Breast epithelium (tissue), 4 donors: Measurements from ENCODE around the gene DST. TPM values are rescaled to one million over a fixed set of nuclear protein-coding genes. Genes with fewer than 3 reads are reported as not detected.

Source experiments
- DNase-seq, 2 donors: peaks; one replicate each; pipeline ENCODE4 v3.0.0-alpha.2; 2019; ENCODE audit warnings: low spot score in 2 of 2
- H3K27ac ChIP-seq, 2 donors: fragments of 200-600 bp; sonication (generic) in 1 of 2; one replicate each; pipeline ENCODE4 v1.5.1; 2016 to 2019; ENCODE audit warnings: mild to moderate bottlenecking in 1 of 2
- H3K27me3 ChIP-seq, 2 donors: fragments of 200-600 bp; sonication (generic) in 1 of 2; one replicate each; pipeline versions ENCODE4 v1.5.1 to v1.6.0; 2017 to 2019; ENCODE audit warnings: control low read depth in 1 of 2, mild to moderate bottlenecking in 1 of 2
- H3K36me3 ChIP-seq: fragments of 200-600 bp; one replicate; pipeline ENCODE4 v1.5.1; 2019
- H3K4me1 ChIP-seq, 2 donors: fragments of 200-600 bp; sonication (generic); one replicate each; pipeline ENCODE4 v1.5.1; 2016 to 2019; ENCODE audit warnings: control low read depth in 1 of 2
- H3K4me3 ChIP-seq, 3 donors: fragments of 200-600 bp; sonication (generic); 1 replicate in 2 of 3; 2 replicates in 1 of 3; pipeline ENCODE4 v1.5.1; 2016 to 2019; ENCODE audit warnings: mild to moderate bottlenecking in 3 of 3, moderate library complexity in 2 of 3
- H3K9me3 ChIP-seq, 2 donors: fragments of 200-600 bp; sonication (generic) in 1 of 2; one replicate each; pipeline ENCODE4 v1.5.1; 2016 to 2019; ENCODE audit warnings: control low read depth in 1 of 2
- POLR2A ChIP-seq: fragments of 450-650 bp; IDR thresholded peaks from one replicate; pipeline ENCODE4 v1.6.1; 2016; ENCODE audit warnings: antibody characterized with exemption, mild to moderate bottlenecking, moderate library complexity
- POLR2AphosphoS5 ChIP-seq, 3 donors: sonication (generic); formaldehyde crosslinking; IDR thresholded peaks; one replicate each; pipeline ENCODE4 v1.6.1; 2017; ENCODE audit warnings: antibody characterized with exemption in 3 of 3
- intact Hi-C: fragments of 100-400 bp; cut with DNase I; formaldehyde crosslinking; loops from one replicate; pipeline ENCODE4 v1.15.1; 2023; ENCODE audit warnings: low total_unique reads
- total RNA-seq, 3 donors: library from RNA; depleted of rRNA; stranded (reverse); fragments of >200 nt; gene quantifications; one replicate each; pipeline ENCODE4 v1.1.0, GENCODE V29; 2016
- TF ChIP-seq, protein P1 (sequence below), 3 donors: fragments of 450-650 bp; IDR thresholded peaks; one replicate each; pipeline ENCODE4 v1.5.1; 2016 to 2017; ENCODE audit warnings: antibody characterized with exemption in 3 of 3, mild to moderate bottlenecking in 3 of 3, moderate library complexity in 3 of 3

DST gene
- total RNA-seq, 3 donors from 2014 or later, result 272 to 1,354 (median 700) TPM

DNA sequence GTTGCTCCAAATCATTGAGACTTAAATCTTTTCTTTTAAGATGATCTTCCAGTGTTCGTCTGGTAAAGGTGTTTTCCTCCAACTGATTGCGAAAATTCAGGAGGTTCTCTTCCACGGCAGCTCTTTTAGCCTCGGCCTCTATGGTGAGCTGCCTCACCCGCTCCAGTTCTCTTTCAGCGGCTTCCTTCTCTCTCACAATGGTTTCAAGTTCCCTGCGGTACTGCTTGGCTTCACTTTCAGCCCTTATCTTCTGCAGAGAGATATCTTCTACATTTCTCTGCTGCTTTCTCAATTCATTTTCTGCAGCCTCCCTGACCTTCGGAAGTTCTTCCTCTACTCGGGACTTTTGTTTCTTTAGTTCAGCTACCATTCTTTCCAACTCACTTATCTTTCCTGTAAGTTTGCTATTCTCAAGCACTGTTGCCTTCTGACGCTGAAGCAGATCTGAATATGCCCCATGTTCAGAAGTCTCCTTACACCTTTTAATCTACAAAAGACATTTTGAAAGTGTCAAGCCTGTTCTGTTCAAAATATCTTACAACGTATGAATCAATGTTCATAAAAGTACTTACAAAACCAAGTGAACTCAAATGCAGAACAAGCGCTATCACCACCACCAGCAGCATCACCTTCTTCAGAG lies 22.3 kb downstream of the DST start:
- TF ChIP-seq, protein P1, sequence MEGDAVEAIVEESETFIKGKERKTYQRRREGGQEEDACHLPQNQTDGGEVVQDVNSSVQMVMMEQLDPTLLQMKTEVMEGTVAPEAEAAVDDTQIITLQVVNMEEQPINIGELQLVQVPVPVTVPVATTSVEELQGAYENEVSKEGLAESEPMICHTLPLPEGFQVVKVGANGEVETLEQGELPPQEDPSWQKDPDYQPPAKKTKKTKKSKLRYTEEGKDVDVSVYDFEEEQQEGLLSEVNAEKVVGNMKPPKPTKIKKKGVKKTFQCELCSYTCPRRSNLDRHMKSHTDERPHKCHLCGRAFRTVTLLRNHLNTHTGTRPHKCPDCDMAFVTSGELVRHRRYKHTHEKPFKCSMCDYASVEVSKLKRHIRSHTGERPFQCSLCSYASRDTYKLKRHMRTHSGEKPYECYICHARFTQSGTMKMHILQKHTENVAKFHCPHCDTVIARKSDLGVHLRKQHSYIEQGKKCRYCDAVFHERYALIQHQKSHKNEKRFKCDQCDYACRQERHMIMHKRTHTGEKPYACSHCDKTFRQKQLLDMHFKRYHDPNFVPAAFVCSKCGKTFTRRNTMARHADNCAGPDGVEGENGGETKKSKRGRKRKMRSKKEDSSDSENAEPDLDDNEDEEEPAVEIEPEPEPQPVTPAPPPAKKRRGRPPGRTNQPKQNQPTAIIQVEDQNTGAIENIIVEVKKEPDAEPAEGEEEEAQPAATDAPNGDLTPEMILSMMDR (IDR thresholded peaks at IDR 0.05), result no peak
- TF ChIP-seq POLR2A (no peak), POLR2AphosphoS5 (IDR thresholded peaks at IDR 0.05) (no peak)
- no peak overlapping the region for H3K4me3 ChIP-seq
- H3K4me1 ChIP-seq, result no peaks in the 10 kb centered on the region
- H3K27ac ChIP-seq, result no peak overlapping the region
- peaks cover 20% of the 10 kb centered on the region for H3K36me3 ChIP-seq
- H3K9me3 ChIP-seq, result no peaks in the 10 kb centered on the region
- H3K27me3 ChIP-seq, result no peaks in the 10 kb centered on the region
- DNase-seq, result no peak
- intact Hi-C loops, result no loop called here

DNA sequence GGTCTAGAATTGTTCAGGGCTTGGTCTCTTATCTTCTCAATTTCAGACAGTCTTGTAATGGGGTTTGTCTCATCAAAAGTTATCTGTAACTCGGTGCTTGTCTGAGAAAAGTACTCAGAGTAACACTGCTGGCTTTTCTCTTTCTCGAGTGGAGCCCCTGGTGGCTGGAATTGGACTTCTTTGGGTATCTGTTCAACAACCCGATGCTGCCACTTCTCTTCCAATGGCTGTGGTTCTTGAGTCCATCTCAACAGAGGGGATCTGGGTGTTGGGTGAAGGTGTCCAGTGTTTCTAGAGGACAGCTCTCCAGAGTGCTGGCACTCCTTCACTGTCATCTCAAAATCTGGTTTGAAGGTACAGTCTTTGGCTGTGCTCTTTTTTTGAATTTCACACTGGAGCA lies 24.6 kb downstream of the DST start:
- H3K4me3 ChIP-seq, result no peak overlapping the region
- no peaks in the 10 kb centered on the region for H3K27me3 ChIP-seq
- peak in 1 of 2 donors; percentile 55 for DNase-seq
- no peaks in the 10 kb centered on the region for H3K9me3 ChIP-seq
- H3K4me1 ChIP-seq, result no peaks in the 10 kb centered on the region
- intact Hi-C loops, result no loop called here
- no peak overlapping the region for H3K27ac ChIP-seq
- peaks cover 13% of the 10 kb centered on the region for H3K36me3 ChIP-seq
- TF ChIP-seq, protein P1 (IDR thresholded peaks at IDR 0.05), result peak in 1 of 3 donors; percentile 14
- TF ChIP-seq POLR2AphosphoS5 (IDR thresholded peaks at IDR 0.05), result peak in 1 of 3 donors; percentile 87
- peak; percentile 13 for TF ChIP-seq POLR2A

GRCh38 chr6:56616967-56617366 lies 25.7 kb downstream of the DST start:
- no peak for DNase-seq
- TF ChIP-seq, protein P1 (IDR thresholded peaks at IDR 0.05), result no peak
- TF ChIP-seq POLR2AphosphoS5 (IDR thresholded peaks at IDR 0.05), result peak in 1 of 3 donors; percentile 56
- H3K9me3 ChIP-seq, result no peaks in the 10 kb centered on the region
- peaks cover 9% of the 10 kb centered on the region for H3K36me3 ChIP-seq
- no peaks in the 10 kb centered on the region for H3K27me3 ChIP-seq
- H3K4me3 ChIP-seq, result no peak overlapping the region
- intact Hi-C loops, result no loop called here
- H3K4me1 ChIP-seq, result no peaks in the 10 kb centered on the region
- no peak overlapping the region for H3K27ac ChIP-seq

GRCh38 chr6:56613247-56613851 lies 29.3 kb downstream of the DST start:
- Histone ChIP-seq H3K27me3 (no peaks in the 10 kb centered on the region), H3K9me3 (no peaks in the 10 kb centered on the region), H3K4me1 (no peaks in the 10 kb centered on the region), H3K36me3 (no peaks in the 10 kb centered on the region), H3K27ac (no peak overlapping the region), H3K4me3 (no peak overlapping the region)
- intact Hi-C loops, result no loop called here
- TF ChIP-seq POLR2AphosphoS5 (IDR thresholded peaks at IDR 0.05) (peak in 1 of 3 donors; percentile 58), POLR2A (no peak)
- TF ChIP-seq, protein P1 (IDR thresholded peaks at IDR 0.05), result no peak
- DNase-seq, result no peak

DNA sequence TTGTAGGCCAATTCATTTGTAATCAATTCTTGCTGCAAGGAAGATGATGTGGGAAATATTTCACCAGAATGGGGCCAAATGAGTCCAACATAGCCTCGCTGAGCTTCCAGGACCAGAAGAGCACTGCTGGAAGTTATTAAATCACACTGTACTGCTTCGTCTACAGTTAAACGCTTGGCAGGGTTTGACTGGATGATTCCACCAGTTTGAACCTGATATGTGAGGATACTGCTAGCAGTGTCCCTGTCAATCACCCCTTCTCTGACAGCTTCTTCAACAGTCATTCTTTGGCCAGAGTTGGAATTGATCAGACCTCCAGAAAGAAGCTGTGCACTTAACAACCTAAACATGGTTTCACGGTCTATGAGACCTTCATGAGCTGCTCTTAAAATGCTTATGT lies 34.4 kb downstream of the DST start:
- TF ChIP-seq, protein P1 (IDR thresholded peaks at IDR 0.05), result no peak
- TF ChIP-seq POLR2A (no peak), POLR2AphosphoS5 (IDR thresholded peaks at IDR 0.05) (no peak)
- Histone ChIP-seq H3K4me3 (no peak overlapping the region), H3K36me3 (no peaks in the 10 kb centered on the region), H3K9me3 (no peaks in the 10 kb centered on the region), H3K4me1 (no peaks in the 10 kb centered on the region), H3K27ac (no peak overlapping the region), H3K27me3 (no peaks in the 10 kb centered on the region)
- intact Hi-C loops, result no loop called here
- DNase-seq, result no peak
